C4-2B (cell line): ENCODE results near the gene UBAP1.
"Not testable (repeated sequence)": the region's sequence is repeated elsewhere in the genome, so short reads cannot be mapped to it uniquely, and the experiment has no call there.

Experiments
- H3K27ac ChIP-seq: fragments of 450-650 bp; 2 replicates; pipeline ENCODE4 v1.5.1; 2017
- ZFX ChIP-seq: fragments of 450-650 bp; IDR thresholded peaks from 2 replicates; pipeline ENCODE4 v1.6.1; 2017
- TF ChIP-seq, protein P1 (sequence below): fragments of 450-650 bp; conservative IDR thresholded peaks from 2 replicates; pipeline ENCODE4 v1.5.1; 2017; ENCODE audit warnings: mild to moderate bottlenecking

Gene UBAP1

DNA sequence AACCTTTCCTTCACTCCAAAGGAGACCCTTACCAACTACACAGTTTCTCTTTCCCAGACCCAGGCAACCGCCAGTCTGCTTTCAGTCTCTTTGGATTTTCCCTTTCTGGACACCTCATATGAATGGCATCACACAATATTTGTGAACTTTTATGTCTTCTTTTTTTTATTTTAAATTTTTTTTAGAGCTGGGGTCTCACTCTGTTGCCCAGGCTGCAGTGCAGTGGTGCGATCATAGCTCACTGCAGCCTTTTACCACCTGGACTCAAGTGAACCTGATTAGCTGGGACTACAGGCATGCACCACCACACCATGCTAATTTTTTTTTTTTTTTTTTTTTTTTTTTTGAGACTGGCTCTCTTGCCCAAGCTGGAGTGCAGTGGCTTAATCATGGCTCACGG lies 37.5 kb downstream of the UBAP1 start:
- TF ChIP-seq ZFX: no peak
- TF ChIP-seq, protein P1, sequence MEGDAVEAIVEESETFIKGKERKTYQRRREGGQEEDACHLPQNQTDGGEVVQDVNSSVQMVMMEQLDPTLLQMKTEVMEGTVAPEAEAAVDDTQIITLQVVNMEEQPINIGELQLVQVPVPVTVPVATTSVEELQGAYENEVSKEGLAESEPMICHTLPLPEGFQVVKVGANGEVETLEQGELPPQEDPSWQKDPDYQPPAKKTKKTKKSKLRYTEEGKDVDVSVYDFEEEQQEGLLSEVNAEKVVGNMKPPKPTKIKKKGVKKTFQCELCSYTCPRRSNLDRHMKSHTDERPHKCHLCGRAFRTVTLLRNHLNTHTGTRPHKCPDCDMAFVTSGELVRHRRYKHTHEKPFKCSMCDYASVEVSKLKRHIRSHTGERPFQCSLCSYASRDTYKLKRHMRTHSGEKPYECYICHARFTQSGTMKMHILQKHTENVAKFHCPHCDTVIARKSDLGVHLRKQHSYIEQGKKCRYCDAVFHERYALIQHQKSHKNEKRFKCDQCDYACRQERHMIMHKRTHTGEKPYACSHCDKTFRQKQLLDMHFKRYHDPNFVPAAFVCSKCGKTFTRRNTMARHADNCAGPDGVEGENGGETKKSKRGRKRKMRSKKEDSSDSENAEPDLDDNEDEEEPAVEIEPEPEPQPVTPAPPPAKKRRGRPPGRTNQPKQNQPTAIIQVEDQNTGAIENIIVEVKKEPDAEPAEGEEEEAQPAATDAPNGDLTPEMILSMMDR: no peak
- H3K27ac ChIP-seq: no peak overlapping the region

DNA sequence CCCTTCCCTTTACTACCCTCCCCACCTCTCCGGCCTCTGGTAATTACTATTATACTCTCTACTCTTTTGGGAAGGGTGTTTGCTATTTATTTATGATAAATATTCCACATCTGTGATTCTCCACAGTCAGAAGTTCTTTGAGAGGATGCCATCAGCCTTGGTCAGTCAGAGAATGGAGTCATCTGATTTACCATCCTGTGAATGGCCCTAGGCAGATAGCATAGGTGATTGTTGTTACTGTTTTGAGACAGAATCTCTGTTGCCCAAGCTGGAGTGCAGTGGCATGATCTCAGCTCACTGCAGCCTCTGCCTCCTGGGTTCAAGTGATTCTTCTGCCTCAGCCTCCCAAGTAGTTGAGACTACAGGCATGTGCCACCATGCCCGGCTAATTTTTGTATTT lies 38.2 kb downstream of the UBAP1 start:
- not testable (repeated sequence) for H3K27ac ChIP-seq

- H3K27ac ChIP-seq: no peak overlapping the region
Measured at GRCh38 chr9:34218446-34218845, 39.6 kb downstream of the UBAP1 start.

DNA sequence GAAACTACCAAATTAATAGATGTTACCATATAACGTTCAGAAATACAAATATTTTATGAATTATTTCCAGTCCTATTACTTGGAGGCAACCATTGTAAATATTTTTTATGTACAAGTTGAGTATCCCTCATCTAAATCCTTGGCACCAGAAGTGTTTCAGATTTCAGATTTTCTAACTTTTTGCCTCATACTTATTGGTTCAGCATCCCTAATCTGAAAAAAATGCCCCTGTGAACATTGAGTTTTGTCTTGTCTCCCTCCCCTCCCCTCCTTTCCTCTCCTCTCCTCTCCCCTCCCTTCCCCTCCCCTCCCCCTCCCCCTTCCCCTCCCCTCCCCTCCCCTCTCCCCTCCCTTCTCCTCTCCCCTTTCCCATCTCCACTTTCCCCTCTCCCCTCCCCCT lies 40.6 kb downstream of the UBAP1 start:
- TF ChIP-seq, protein P1: no peak
- no peak for TF ChIP-seq ZFX
- no peak overlapping the region for H3K27ac ChIP-seq

More at GRCh38 chr9:34218446-34218845, 39.6 kb downstream of the UBAP1 start:
- TF ChIP-seq, protein P1: no peak
- TF ChIP-seq ZFX: no peak

GRCh38 chr9:34220218-34220617 lies 41.4 kb downstream of the UBAP1 start:
- no peak overlapping the region for H3K27ac ChIP-seq
- TF ChIP-seq, protein P1: no peak
- TF ChIP-seq ZFX: no peak

DNA sequence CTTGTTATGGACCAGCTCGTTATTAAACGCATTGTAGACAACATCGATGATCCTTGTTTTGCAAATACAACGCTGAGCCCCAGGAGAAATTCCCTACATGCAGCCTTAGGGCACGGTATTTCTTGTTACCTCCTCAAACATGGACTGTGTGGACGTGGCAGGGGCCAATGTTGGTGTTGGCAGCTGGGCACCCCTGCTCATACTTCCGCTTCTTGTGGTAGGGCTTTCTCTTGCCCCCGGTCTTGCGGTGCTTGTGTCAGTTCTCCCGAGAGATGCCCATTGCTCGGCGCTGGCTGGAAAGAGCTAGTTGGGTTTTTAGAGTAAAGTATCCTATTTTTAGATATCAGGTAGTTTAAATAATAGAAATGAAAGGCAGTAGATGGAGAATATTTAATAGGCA lies 45.5 kb downstream of the UBAP1 start:
- no peak for TF ChIP-seq ZFX
- TF ChIP-seq, protein P1: no peak
- H3K27ac ChIP-seq: no peak overlapping the region

- not testable (repeated sequence) for H3K27ac ChIP-seq
Measured at GRCh38 chr9:34226144-34226760, 47.4 kb downstream of the UBAP1 start.

DNA sequence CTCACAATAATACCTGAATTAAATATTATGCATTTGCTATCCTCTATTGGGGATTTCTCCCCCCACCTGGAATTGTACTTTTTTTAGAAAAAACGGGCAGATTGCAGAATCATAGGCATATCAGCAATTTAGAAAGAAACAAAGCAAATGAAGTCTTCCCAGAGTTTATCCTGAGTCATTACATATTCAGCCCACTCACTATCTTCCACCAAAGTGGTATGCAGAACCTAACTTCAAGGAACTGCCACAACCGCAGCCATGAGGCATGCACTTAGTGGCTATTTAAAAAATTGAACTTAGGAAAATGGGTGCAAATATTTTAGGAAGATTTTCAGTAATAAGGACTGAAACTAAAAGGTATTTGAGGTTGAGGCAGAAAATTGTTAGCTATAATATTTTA lies 48.6 kb downstream of the UBAP1 start:
- no peak for TF ChIP-seq ZFX
- TF ChIP-seq, protein P1: no peak

DNA sequence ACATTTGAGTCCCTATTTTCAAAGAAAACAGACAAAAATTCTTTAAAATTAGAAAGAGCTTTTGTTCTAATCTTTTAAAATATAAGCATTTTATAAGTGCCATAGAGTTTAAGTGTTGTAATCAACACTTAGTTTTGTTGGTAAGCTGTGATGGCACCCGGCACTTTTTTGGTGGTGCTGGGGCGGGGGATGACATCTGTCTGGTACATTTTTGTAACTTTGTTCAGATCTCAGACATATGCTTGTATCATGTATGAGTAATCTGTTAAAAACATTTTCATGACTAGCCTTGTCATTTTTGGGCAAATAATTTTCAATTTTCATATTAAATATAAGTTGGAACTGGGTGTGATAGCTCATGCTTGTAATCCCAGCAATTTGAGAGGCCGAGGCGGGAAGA lies 51.7 kb downstream of the UBAP1 start:
- no peak overlapping the region for H3K27ac ChIP-seq
- TF ChIP-seq ZFX: no peak
- TF ChIP-seq, protein P1: no peak

More for the DNA sequence above, 48.6 kb downstream of the UBAP1 start:
- H3K27ac ChIP-seq: no peak overlapping the region
